Stomach smooth muscle (tissue), 2 donors: Measurements from ENCODE around the gene EML2.

Experiments used
- H3K27ac ChIP-seq: one replicate; pipeline ENCODE4 v1.7.0; 2013; ENCODE audit warnings: mild to moderate bottlenecking, low read length, inconsistent platforms
- H3K27me3 ChIP-seq, 2 donors: one replicate each; pipeline ENCODE4 v1.7.0; 2013; ENCODE audit warnings: low read length in 2 of 2; ENCODE audit not compliant: insufficient read depth in 2 of 2, control insufficient read depth in 1 of 2
- H3K36me3 ChIP-seq, 2 donors: one replicate each; pipeline ENCODE4 v1.7.0; 2013; ENCODE audit warnings: low read length in 2 of 2; ENCODE audit not compliant: control insufficient read depth in 2 of 2, insufficient read depth in 2 of 2
- H3K4me1 ChIP-seq: one replicate; pipeline ENCODE4 v1.7.0; 2013; ENCODE audit warnings: low read length; ENCODE audit not compliant: control insufficient read depth, insufficient read depth
- H3K4me3 ChIP-seq, 2 donors: one replicate each; pipeline ENCODE4 v1.7.0; 2013; ENCODE audit warnings: low read length in 2 of 2
- H3K9ac ChIP-seq, 2 donors: one replicate each; pipeline ENCODE4 v1.7.0; 2013; ENCODE audit warnings: low read length in 2 of 2, mild to moderate bottlenecking in 1 of 2
- H3K9me3 ChIP-seq, 2 donors: one replicate each; pipeline ENCODE4 v1.7.0; 2013; ENCODE audit warnings: low read length in 2 of 2; ENCODE audit not compliant: control insufficient read depth in 2 of 2
- donor health status: healthy.
- donor health status: Pancreatic carcinoma.

The EML2 gene

DNA sequence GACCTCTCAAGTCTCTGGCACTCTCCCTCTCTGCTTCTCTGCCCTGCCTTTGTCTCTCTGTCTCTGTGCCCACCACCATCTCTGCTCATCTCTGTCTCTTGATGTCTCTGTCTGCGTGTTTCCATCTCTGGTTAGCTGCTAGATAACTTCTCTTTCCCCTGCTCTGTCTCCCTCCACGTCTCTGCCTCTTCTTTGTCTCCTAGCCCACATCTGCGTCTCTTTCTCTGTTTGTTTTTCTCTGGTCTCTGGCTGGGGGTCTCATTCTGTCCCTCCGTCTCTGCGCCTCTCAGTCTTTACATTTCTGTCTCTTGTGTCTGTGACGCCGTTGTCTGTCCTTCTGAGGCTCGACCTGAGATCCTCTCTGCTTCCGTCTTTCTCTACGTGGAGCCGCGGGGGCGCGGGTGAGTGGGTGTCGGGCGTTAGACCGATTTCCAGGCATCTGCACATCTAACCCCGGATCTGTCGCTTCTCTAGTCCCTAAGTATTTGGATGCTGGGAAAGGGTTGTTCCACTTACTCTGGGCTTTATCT lies 29.2 kb upstream of the EML2 start:
- H3K9me3 ChIP-seq: no peaks in the 10 kb centered on the region
- no peaks in the 10 kb centered on the region for H3K36me3 ChIP-seq
- peaks cover 14% of the 10 kb centered on the region for H3K4me1 ChIP-seq
- H3K4me3 ChIP-seq: peak overlapping the region; percentile 48 to 57
- no peak overlapping the region for H3K27ac ChIP-seq
- peak overlapping the region in 1 of 2 donors; percentile 9 for H3K9ac ChIP-seq
- H3K27me3 ChIP-seq: peaks cover 51 to 55% of the 10 kb centered on the region in 2 donors

DNA sequence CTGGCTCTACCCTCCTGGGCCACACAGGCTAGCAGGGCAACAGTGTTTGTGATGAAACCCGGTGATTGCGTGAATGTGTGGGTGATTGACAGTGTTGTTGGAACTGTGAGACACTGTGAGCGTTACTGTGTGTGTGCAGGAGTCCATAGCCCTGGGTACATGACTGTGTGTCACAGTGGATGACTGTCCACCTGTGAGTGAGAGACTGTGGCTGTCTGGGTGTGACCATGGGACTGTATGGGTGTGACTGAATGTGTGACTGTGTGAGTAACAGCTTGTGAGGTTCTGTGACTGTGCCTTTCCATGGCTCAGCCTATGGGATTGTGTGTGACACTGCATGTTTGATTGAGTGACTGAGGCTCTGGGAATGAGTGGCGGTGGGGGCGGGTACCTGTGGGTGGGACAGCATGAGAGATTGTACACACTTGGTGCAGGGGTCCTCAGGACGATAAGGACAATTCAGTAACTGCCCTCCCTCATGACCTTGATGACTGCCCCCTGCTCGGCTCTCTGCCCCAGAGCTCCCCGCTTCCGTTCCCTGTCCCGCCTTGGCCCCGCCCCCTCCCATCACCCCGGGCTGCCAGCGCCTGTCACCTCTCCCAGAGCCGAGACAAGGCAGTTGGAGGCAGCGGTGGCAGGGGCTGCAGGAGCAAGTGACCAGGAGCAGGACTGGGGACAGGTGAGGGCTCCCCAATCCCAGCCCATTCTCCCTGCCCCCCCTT lies 28.6 kb upstream of the EML2 start, which contains the start of gene GIPR:
TSS of gene GIPR (plus strand) at position 602 of the 722 bp plus-strand sequence. CDS start 1,300 bp downstream, outside the sequence.
- H3K9me3 ChIP-seq: no peaks in the 10 kb centered on the region
- H3K27ac ChIP-seq: no peak within 1 kb of the TSS
- H3K4me1 ChIP-seq: peaks cover 14% of the 10 kb centered on the region
- H3K9ac ChIP-seq: peak within 1 kb of the TSS in 1 of 2 donors; percentile 9
- H3K4me3 ChIP-seq: peak within 1 kb of the TSS; percentile 48 to 57
- H3K36me3 ChIP-seq: no peaks in the 10 kb centered on the region
- peaks cover 51 to 53% of the 10 kb centered on the region in 2 donors for H3K27me3 ChIP-seq

DNA sequence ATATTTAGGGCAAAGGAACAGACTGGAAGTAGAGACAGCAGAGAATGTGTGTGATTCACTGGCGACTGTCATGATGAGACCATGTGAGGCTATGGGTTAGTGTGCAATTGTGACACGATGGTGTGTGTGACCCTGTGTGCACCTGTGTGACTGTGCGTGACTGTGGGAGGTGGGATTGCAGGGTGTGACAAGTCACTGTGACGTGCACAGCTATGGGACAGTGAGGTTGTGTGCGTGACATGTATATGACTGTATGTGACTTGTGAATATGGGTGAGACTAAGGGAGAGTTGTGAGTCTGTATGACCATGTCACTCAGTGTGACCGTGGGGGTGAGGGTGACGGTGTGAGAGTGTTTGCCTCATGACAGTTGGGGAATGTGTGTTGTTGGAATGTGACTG lies 25.4 kb upstream of the EML2 start:
- Histone ChIP-seq H3K4me3 (no peak overlapping the region), H3K27me3 (peaks cover 36 to 37% of the 10 kb centered on the region in 2 donors), H3K27ac (no peak overlapping the region), H3K9ac (no peak overlapping the region), H3K36me3 (no peaks in the 10 kb centered on the region), H3K9me3 (no peaks in the 10 kb centered on the region), H3K4me1 (peaks cover 14% of the 10 kb centered on the region)

DNA sequence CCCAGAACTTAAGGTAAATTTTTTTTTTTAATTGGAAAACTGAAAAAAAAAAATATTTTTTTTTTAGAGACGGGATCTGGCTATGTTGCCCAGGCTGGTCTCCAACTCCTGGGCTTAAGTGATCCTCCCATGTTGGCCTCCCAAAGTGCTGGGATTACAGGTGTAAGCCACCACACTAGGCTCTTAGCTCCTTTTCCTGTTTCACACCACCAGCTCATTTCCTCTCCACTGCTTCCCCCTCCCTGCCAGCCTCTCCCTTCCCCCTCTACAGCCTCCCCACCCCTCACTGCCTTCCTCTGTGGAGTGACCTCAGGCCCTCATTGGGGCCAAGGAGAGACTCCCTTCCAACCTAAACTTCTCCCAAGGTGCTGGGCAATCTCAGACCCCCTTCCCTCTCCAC lies 24.6 kb upstream of the EML2 start:
- H3K27ac ChIP-seq: no peak overlapping the region
- H3K9ac ChIP-seq: no peak overlapping the region
- peaks cover 7% of the 10 kb centered on the region for H3K4me1 ChIP-seq
- H3K36me3 ChIP-seq: no peaks in the 10 kb centered on the region
- no peaks in the 10 kb centered on the region for H3K9me3 ChIP-seq
- no peak overlapping the region for H3K4me3 ChIP-seq
- peaks cover 31 to 36% of the 10 kb centered on the region in 2 donors for H3K27me3 ChIP-seq

DNA sequence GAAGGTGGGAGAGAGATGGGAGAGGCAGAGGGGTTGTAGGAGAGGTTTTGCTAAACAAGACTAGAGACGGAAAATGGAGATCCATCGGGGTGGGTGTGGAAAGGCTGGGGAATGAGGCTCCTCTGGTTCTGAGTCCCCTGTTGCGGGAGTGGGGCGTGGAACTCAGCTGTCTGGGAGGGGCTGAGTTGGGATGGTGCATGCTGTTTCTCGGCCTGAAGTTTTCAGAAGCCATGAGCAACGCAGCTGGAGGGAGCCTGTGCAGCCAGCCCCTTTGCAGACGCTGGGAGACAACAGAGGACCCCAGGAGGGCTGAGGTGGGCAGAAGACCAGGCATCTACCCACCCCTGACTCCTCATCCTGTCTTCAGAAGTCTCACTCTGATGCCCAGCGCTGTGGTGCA lies 21.4 kb upstream of the EML2 start:
- no peaks in the 10 kb centered on the region for H3K9me3 ChIP-seq
- H3K27ac ChIP-seq: no peak overlapping the region
- H3K9ac ChIP-seq: no peak overlapping the region
- no peak overlapping the region for H3K4me3 ChIP-seq
- peaks cover 19 to 22% of the 10 kb centered on the region in 2 donors for H3K27me3 ChIP-seq
- H3K36me3 ChIP-seq: no peaks in the 10 kb centered on the region
- no peaks in the 10 kb centered on the region for H3K4me1 ChIP-seq

DNA sequence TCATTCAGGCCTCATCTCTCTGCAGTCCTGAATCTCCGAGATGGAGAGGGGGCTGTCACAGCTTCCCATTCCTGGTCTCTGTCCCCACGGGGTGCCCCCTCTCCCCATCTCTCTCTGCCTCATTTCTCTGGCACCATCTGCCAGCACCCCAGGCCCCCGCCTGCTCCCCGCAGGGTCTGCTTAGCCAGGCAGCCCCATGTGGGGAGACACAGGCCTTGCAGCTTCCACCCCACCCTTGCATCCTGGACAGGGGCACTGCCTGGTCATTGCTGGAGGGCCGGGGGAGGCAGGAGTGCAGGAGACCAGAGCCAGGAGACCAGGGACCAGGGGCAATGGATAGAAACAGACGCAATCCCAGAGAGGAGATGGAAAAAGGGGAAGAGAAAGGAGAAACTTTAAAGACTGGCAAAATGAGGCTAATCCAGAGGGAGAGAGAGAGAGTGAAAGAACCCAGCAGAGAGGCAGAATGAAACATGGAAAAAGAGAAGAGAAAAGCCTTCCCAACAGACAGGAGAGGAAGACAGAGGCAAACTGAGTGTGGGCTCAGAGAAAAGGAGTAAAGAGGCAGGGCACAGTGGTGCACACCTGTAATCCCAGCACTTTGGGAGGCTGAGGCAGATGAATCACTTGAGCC lies 20.0 kb upstream of the EML2 start:
- Histone ChIP-seq H3K27me3 (peaks cover 12 to 17% of the 10 kb centered on the region in 2 donors), H3K27ac (no peak overlapping the region), H3K9ac (no peak overlapping the region), H3K9me3 (no peaks in the 10 kb centered on the region), H3K4me1 (no peaks in the 10 kb centered on the region), H3K36me3 (no peaks in the 10 kb centered on the region), H3K4me3 (no peak overlapping the region)

DNA sequence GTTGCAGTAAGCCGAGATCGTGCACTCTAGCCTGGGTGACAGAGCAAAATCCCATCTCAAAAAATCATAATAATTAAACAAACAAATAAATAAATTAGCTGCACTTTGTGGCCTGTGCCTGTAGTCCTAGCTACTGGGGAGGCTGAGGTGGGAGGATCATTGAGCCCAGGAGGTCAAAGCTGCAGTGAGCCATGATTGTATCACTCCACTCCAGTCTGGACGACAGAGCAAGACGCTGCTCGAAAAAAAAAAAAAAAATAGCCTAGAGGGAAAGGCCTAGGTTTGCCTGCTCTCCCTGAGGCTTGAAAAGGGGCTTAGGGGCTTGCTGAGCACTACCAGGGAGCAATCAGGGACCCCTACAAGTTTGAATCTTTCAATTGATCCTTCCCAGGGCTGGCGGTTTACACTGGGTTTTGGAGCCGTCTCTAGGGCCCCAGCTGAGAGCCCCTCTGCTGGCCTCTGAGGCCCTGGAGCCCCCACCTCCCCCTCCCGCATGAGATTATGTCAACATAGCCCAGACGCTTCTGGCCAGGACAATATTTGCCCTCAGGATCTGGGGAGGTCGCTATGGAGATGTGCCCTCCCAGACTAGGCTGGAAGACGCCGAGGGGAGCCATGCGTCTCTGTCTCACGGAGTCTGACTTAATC lies 18.4 kb upstream of the EML2 start:
- H3K36me3 ChIP-seq: no peaks in the 10 kb centered on the region
- peaks cover 10 to 12% of the 10 kb centered on the region in 2 donors for H3K27me3 ChIP-seq
- no peak overlapping the region for H3K9ac ChIP-seq
- H3K9me3 ChIP-seq: no peaks in the 10 kb centered on the region
- no peak overlapping the region for H3K4me3 ChIP-seq
- H3K27ac ChIP-seq: no peak overlapping the region
- no peaks in the 10 kb centered on the region for H3K4me1 ChIP-seq

DNA sequence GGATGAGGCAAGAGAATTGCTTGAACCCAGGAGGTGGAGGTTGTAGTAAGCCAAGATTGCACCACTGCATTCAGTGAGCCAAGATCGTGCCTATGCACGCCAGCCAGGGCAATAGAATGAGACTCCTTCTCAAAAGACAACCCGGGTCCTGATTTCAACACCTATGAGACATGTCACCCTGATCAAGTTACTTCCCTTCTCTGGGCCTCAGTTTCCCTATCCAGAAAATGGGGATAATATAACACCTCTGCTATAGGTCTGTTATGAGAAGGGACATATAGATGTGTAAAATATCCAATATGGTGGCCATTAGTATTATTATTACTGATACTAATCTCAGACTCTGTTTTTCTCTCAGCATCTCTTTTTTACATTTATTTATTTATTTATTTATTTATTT lies 15.9 kb upstream of the EML2 start:
- Histone ChIP-seq H3K27me3 (peaks cover 8% of the 10 kb centered on the region in 2 donors), H3K4me3 (no peak overlapping the region), H3K36me3 (no peaks in the 10 kb centered on the region), H3K9ac (no peak overlapping the region), H3K9me3 (no peaks in the 10 kb centered on the region), H3K27ac (no peak overlapping the region), H3K4me1 (no peaks in the 10 kb centered on the region)

DNA sequence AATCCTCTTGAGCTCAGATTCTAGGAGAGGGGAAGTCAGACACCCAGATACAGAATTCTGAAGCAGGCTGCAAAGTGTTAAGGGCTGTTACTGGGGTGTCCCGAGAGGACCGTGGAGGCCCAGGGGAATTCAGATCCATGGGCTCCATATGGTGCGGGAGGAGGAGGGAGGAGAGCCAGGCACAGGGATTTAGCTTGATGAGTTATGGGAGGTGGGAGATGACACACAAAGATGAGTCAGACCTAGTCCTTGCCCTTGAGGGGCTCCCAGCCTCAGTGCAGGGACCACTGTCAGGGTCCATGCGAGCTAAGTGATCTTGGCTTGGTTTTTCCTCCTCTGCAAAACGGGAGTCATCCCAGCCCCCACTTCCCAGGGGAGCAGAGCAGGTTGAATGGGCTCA lies 14.4 kb upstream of the EML2 start:
- Histone ChIP-seq H3K9ac (no peak overlapping the region), H3K9me3 (no peaks in the 10 kb centered on the region), H3K27ac (no peak overlapping the region), H3K36me3 (no peaks in the 10 kb centered on the region), H3K4me3 (no peak overlapping the region), H3K4me1 (no peaks in the 10 kb centered on the region), H3K27me3 (peaks cover 0 to 3% of the 10 kb centered on the region in 2 donors)

DNA sequence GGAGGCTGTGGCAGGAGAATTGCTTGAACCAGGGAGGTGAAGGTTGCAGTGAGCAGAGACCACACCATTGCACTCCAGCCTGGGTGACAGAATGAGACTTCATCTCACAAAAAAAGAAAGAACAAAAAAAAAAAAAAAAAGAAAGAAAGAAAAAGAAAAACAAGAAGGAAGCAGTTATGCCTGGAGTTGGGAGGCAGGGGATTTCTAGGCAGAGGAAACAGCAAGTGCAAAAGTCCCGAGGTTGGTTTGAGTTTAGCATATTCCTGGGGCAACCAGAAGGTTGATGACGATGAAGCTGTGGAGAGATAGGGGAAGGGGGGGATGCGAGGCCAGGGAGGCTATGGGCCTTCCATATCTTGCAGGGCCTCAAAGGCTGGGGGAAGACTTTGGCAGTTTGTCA lies 11.5 kb upstream of the EML2 start:
- Histone ChIP-seq H3K4me3 (no peak overlapping the region), H3K4me1 (peaks cover 4% of the 10 kb centered on the region), H3K27me3 (peaks cover 7 to 11% of the 10 kb centered on the region in 2 donors), H3K9ac (no peak overlapping the region), H3K9me3 (no peaks in the 10 kb centered on the region), H3K36me3 (no peaks in the 10 kb centered on the region), H3K27ac (no peak overlapping the region)
